ENCODE results near the gene M6PR.

- no peak for TF ChIP-seq CTCF (IDR thresholded peaks at IDR 0.05)
- no peak for TF ChIP-seq POLR2A (IDR thresholded peaks at IDR 0.05)
Observed at GRCh38 chr12:8989413-8989812, 40.0 kb upstream of the M6PR start, which contains the start of gene KLRG1.

Data from uterus (tissue), 2 donors.